Activated naive CD8-positive, alpha-beta T cell treated with anti-CD3 and anti-CD28 coated beads for 36 hours (primary cell): ENCODE measurements around the gene RNU1-4. TPM values are rescaled to one million over a fixed set of nuclear protein-coding genes. Genes with fewer than 3 reads are reported as not detected.
"Not testable (repeated sequence)": the region's sequence is repeated elsewhere in the genome, so short reads cannot be mapped to it uniquely, and the experiment has no call there.

Experiments used
- DNase-seq: peaks from one replicate; pipeline ENCODE4 v3.0.0; 2021
- H3K27ac Mint-ChIP-seq: one replicate; pipeline ENCODE4 v1.8.0; 2022; ENCODE audit warnings: mild to moderate bottlenecking, moderate library complexity, mixed read lengths
- H3K27me3 Mint-ChIP-seq: one replicate; pipeline ENCODE4 v1.8.0; 2022; ENCODE audit warnings: mild to moderate bottlenecking, mixed read lengths
- H3K36me3 Mint-ChIP-seq: one replicate; pipeline ENCODE4 v1.8.0; 2021; ENCODE audit warnings: mild to moderate bottlenecking, mixed read lengths
- H3K4me1 Mint-ChIP-seq: one replicate; pipeline ENCODE4 v1.8.0; 2021; ENCODE audit warnings: mixed read lengths
- H3K4me3 Mint-ChIP-seq: one replicate; pipeline ENCODE4 v1.8.0; 2022; ENCODE audit warnings: mild to moderate bottlenecking, moderate library complexity, mixed read lengths
- H3K9me3 Mint-ChIP-seq: one replicate; pipeline ENCODE4 v1.8.0; 2022; ENCODE audit warnings: mixed read lengths
- total RNA-seq, 2 experiments: library from RNA; stranded (reverse); gene quantifications; one replicate each; pipeline ENCODE4 v1.2.3, GENCODE V29; 2021

Gene RNU1-4
- total RNA-seq, 2 experiments from 2014 or later, result 874 to 961 TPM

DNA sequence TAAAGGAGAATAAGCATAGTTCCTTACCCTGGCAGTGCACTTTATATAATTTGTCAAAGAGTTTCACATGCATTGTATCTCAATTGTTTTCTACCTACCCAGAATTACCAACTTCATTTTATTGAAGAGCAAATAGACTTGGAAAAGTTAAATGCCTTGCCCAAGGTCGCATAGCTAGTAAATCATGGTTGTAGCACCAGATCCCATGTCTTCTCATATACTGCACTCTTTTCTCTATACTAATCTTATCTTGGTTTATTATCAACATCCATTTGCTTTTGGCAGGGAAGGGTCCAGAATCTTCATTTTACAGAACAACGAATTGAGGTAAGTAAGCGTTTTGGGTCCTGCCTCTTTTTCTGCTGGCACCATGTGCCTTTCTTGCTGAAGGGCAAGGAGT is 46.9 kb downstream of the RNU1-4 start:
- H3K36me3 Mint-ChIP-seq, DNase-seq, H3K4me3 Mint-ChIP-seq, H3K9me3 Mint-ChIP-seq, H3K27ac Mint-ChIP-seq, H3K4me1 Mint-ChIP-seq: not testable (repeated sequence)
- H3K27me3 Mint-ChIP-seq, result peaks cover 10% of the 10 kb centered on the region

GRCh38 chr1:16787711-16788110 is 47.4 kb downstream of the RNU1-4 start:
- H3K27me3 Mint-ChIP-seq, result peaks cover 10% of the 10 kb centered on the region
- not testable (repeated sequence) for DNase-seq, H3K27ac Mint-ChIP-seq, H3K9me3 Mint-ChIP-seq, H3K4me1 Mint-ChIP-seq, H3K36me3 Mint-ChIP-seq, H3K4me3 Mint-ChIP-seq

Other genes with a start within 250 kb of the RNU1-4 start
- 100 to 1,000 TPM; 874 to 961 TPM for gene RNU1-1, start 226.2 kb upstream of the RNU1-4 start, total RNA-seq
- 1 to 10 TPM; 5.5 to 5.6 TPM for gene NBPF1, start 127.0 kb upstream of the RNU1-4 start, total RNA-seq
- 100 to 1,000 TPM; 874 to 961 TPM for gene RNU1-3, start 73.6 kb upstream of the RNU1-4 start, total RNA-seq
- gene RNU1-2, start 155.5 kb downstream of the RNU1-4 start, total RNA-seq, result 100 to 1,000 TPM; 874 to 961 TPM
- 10 to 100 TPM; 24.7 to 26.3 TPM for gene CROCC, start 181.4 kb downstream of the RNU1-4 start, total RNA-seq
- gene MFAP2, start 240.1 kb downstream of the RNU1-4 start, total RNA-seq, result not detected